Measurements from ENCODE around the gene CNDP2.
"Not testable (repeated sequence)": the region's sequence is repeated elsewhere in the genome, so short reads cannot be mapped to it uniquely, and the experiment has no call there.

Gene CNDP2

DNA sequence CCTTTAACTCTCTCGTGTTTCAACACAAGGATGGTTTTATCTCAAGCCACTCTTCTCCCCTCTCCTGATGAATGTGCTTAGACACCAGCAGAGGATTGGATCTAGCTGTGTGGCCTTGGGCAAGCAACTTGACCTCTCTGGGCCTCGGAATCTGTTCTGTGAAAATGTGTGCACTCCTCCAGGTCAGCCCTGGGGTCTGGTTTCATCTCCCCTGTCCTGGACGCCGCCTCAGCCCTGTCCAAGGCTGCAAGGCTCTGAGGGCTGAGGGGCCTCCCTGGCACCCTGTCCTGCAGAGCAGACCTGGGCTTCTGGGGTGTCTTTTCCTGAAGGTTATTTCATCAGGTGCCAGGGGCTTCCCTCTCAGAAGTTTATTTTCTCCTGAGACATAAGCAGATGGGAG, 66.6 kb downstream of the CNDP2 start:
- no peak for DNase-seq (ENCODE audit: extremely low read depth, low read depth)
- TF ChIP-seq, protein P1, sequence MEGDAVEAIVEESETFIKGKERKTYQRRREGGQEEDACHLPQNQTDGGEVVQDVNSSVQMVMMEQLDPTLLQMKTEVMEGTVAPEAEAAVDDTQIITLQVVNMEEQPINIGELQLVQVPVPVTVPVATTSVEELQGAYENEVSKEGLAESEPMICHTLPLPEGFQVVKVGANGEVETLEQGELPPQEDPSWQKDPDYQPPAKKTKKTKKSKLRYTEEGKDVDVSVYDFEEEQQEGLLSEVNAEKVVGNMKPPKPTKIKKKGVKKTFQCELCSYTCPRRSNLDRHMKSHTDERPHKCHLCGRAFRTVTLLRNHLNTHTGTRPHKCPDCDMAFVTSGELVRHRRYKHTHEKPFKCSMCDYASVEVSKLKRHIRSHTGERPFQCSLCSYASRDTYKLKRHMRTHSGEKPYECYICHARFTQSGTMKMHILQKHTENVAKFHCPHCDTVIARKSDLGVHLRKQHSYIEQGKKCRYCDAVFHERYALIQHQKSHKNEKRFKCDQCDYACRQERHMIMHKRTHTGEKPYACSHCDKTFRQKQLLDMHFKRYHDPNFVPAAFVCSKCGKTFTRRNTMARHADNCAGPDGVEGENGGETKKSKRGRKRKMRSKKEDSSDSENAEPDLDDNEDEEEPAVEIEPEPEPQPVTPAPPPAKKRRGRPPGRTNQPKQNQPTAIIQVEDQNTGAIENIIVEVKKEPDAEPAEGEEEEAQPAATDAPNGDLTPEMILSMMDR (IDR thresholded peaks at IDR 0.05; ENCODE audit: low read depth, low read length): no peak

DNA sequence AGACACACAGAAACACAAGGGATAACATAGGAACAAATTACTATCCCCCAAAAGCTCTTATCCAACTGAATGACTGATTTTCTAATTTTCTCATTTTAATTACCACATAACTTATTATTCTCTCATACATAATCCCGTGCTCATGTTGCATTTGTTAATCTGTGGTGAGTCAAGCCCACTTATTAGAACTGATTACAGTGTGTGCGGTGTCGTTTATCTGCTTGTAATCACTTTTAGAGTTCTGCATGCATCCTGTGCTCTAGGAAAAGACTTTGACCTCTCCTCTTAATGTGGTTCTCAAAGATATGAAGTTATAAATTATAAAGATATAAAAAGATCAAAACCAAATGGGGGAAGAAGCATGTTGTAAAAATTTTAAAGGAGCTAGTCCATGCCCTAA, 67.8 kb downstream of the CNDP2 start:
- TF ChIP-seq, protein P1 (IDR thresholded peaks at IDR 0.05; ENCODE audit: low read depth, low read length): no peak
- DNase-seq (ENCODE audit: extremely low read depth, low read depth): no peak

DNA sequence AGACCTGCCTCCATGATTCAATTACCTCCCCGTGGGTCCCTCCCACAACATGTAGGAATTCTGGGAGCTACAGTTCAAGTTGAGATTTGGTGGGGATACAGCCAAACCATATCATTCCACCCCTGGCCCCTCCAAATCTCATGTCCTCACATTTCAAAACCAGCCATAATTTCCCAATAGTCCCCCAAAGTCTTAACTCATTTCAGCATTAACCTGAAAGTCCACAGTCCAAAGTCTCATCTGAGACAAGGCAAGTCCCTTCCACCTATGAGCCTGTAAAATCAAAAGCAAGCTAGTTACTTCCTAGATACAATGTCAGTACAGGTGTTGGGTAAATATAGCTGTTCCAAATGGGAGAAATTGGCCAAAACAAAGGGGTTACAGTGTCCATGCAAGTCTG, 69.0 kb downstream of the CNDP2 start:
- not testable (repeated sequence) for DNase-seq (ENCODE audit: extremely low read depth, low read depth)

DNA sequence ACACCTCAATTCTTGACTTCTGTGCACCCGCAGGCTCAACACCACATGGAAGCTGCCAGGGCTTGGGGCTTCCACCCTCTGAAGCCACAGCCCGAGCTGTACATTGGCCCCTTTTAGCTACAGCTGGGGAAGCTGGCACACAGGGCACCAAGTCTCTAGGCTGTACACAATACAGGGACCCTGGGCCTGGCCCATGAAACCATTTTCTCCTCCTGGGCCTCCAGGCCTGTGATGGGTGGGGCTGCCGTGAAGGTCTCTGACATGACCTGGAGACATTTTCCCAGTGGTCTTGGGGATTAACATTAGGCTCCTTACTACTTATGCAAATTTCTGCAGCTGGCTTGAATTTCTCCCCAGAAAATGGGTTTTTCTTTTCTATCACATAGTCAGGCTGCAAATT, 69.8 kb downstream of the CNDP2 start:
- not testable (repeated sequence) for DNase-seq (ENCODE audit: extremely low read depth, low read depth)

DNA sequence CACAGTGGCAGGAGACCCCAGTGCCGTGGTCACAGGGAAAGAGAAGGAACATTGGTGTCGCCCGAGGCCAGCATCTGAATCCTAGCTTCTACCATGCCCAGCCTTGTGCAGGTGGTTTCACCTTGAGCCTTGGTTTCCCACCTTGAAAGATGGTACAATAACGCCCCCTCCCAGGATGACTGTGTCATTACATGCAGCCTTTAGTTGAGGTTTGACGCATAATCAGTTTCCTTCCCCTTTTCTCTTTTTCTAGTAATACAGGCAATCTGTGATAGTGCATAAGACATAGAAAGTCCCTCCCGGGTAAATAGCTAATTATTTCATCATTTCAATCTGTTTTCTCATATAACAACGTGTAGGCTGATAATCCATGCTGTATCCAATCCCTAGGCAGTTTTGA, 71.7 kb downstream of the CNDP2 start:
- no peak for DNase-seq (ENCODE audit: extremely low read depth, low read depth)
- TF ChIP-seq, protein P1 (IDR thresholded peaks at IDR 0.05; ENCODE audit: low read depth, low read length): no peak

DNA sequence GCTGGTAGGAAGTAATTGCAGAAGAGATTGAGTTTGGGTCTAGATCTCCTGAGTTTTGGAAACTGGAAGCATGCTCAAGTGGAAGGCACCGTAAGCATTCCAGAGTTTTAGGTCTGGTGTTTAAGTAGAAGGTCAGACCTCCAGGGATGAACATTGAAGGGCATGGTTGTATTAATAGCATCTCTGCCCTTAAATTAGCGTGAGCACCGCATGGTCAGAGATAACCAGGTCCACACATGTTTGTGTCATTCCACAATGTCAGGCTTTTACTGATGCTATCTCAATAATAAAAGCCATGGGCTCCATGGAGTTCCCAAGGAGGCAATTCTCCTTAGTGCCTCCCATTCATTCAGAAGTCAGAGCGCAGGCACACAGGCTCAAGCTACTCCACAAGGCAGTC, 73.2 kb downstream of the CNDP2 start:
- no peak for DNase-seq (ENCODE audit: extremely low read depth, low read depth)
- TF ChIP-seq, protein P1 (IDR thresholded peaks at IDR 0.05; ENCODE audit: low read depth, low read length): no peak

DNA sequence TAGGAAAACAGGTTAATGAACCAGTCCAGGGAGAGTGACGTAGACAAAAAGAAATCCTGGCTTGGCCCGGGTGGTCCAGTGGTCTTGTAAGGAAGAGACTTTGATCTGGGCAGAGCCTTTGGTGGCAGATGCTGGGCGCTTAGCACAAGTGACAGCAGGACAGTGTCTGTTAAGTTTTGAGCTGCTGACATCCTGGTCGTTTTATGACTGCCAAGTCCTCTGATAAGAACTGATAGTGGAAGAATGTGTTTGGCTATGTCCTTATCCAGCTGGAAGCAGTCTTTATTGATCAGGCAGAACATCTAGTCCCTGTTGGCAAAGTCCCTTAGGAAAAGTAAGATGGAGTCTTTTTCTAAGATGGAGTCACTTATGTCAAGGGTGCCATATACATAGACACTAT, 74.1 kb downstream of the CNDP2 start:
- DNase-seq (ENCODE audit: extremely low read depth, low read depth): no peak
- TF ChIP-seq, protein P1 (IDR thresholded peaks at IDR 0.05; ENCODE audit: low read depth, low read length): no peak

DNA sequence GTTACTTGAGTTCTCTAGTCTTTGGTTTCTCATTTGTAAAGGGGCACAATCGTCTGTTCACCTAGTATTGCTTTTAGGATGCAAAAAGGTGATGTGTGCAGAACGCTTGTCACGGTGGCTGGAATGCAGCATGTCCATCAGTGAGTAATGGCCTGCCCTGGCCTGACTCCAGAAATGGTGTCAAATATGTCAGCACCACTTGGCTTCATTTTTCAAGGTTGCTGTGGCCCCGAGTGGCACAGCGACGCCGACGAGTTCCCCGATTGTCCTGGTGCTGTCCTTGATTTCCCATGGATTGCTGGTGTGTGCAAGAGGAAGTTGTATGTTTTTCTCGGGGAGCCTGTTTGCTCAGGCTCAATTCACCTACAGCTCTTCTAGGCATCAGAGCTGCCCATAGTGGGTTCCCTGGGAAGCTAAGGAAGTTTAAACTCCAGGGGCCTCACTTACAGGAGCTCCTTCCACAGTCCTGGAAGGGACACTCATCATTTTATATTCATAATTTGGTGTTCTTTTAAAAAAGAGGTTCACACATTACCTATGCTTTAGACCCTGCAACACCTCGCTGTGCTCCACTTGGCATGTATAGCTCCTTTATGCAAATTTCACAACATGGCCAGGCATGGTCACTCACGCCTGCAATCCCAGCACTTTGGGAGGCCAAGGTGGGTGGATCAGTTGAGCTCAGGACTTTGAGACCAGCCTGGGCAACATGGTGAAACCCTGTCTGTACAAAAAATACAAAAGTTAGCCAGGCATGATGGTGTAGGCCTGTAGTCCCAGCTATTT, 75.9 kb downstream of the CNDP2 start:
- TF ChIP-seq, protein P1 (IDR thresholded peaks at IDR 0.05; ENCODE audit: low read depth, low read length): no peak
- no peak for DNase-seq (ENCODE audit: extremely low read depth, low read depth)

All from AG09319 (cell line).